GM21526 (cell line): ENCODE data around the gene STAT4.

Experiments
- ATAC-seq: cut with Tn5 transposase; IDR thresholded peaks from one replicate; pipeline ENCODE4 v1.9.1; 2021; ENCODE audit warnings: moderate library complexity; ENCODE audit not compliant: unreplicated experiment, low FRiP score

The STAT4 gene, protein sequence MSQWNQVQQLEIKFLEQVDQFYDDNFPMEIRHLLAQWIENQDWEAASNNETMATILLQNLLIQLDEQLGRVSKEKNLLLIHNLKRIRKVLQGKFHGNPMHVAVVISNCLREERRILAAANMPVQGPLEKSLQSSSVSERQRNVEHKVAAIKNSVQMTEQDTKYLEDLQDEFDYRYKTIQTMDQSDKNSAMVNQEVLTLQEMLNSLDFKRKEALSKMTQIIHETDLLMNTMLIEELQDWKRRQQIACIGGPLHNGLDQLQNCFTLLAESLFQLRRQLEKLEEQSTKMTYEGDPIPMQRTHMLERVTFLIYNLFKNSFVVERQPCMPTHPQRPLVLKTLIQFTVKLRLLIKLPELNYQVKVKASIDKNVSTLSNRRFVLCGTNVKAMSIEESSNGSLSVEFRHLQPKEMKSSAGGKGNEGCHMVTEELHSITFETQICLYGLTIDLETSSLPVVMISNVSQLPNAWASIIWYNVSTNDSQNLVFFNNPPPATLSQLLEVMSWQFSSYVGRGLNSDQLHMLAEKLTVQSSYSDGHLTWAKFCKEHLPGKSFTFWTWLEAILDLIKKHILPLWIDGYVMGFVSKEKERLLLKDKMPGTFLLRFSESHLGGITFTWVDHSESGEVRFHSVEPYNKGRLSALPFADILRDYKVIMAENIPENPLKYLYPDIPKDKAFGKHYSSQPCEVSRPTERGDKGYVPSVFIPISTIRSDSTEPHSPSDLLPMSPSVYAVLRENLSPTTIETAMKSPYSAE

DNA sequence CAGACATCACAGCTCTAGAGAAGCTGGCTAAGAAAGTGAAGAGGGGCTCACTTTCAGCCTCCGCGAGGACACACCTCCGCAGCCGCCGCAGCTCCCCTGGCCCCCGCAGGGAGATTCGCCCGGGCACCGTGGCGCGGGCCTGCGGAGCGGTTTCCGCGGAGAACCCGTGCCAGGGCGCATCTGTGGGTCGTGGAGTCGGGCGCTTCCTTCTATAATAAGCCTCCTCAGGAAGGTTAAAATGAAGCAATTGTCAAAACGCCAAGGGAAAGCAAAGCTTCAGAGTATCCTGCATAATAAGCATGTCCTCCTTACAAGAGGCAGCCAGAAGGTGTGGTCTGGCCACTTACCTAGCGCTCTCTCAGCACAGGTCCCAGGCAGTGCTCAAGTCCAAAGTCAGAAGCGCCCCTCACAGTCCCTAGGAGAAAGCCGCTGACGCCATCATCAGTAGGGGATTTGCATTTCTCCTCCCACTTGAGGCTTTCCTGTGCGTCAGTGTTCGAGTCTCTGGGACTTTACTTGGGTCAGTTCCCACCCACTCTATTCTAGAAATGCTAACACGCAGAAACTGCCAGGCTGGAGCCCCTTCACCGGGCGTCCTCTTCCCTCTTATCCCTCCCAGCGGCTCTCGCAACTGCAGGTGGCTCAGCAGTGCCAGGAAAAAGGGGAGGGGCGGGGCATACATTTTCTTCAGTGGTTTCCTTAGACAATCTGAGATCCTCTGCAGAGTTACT is at the start of gene STAT4:
Gene STAT4 (minus strand): TSS at position 395 of the 731 bp plus-strand sequence. CDS start 2,791 bp downstream, outside the sequence.
- peak; percentile 90 for ATAC-seq

DNA sequence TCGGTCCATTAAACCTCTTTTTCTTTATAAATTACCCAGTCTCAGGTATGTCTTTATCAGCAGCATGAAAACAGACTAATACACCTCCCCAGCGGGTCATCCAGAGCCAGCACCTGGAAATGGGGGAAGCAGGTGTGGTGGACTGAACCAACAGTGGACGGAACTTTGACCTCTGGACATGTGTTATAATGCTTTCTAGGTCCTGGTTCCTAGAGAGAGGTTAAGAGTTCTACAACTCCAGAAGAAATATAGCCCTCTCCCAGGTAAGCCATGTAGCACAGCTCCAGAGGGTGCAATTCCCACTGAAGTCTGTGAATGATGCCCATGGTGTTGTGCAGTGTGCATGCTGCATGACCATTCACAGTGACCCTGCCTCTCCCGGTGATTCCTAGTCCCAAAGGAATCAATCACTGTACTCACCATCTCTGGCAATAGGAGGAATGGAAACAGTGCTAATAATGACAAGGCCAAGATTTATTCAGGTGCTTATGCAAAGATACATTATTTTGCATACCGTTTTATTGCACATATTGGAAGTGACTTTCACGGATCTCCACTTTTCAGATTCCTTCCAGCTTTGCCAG is 49.2 kb upstream of the STAT4 start:
- ATAC-seq, result no peak

DNA sequence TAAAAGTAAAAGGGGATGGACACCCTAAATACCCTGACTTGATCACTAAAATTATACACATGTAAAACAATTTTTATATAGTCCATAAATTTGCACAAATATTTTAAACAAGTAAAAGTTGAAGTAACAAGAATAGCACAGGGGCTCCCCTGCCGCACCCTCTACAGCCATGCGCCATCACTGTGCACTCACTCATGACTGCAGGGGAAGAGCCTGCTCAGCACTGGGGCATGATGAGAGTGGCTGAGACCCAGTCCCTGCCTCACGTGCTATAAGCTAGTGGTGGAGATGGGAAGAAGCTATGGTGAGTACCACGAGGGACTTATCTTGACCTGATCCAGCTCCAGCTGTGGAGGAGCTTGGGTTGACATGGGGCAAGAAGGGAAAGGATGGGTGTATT is 47.5 kb upstream of the STAT4 start:
- no peak for ATAC-seq

DNA sequence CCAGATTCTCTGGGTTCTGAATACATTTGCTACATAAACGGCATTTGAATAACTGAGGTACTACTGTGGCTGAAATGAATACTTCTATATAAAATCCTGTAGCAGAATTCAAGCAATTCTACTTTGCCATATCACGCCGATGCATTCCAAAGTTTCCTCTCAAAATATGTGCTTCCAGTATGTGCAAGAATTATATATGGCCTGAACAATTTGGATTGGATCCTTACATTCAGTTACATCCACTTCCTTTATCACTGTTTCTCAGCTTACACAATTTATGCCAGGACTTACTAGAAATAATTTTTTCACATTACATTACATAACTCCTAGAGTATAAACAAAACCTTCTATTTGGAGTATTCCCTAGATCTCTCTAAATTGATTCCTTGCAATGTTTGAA is 46.3 kb upstream of the STAT4 start:
- no peak for ATAC-seq

DNA sequence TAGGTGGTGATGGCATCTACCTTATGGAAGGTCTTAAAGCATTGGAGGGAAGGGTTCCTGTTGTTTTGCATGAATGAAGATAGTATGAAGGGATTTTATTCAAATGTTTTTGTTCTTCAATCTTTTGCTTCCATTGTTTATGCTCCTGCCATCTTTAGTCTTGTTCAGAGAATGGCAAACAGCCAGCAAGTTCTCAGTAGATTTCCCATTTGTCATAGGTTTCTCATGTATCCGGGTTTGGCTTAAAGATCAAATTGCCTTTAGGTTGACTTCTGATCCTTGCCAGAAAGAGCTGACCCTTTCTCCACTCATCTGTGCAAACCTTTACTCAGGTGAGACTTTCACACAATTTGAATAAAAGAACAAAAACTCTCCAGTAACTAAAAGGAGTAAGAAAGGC is 44.2 kb upstream of the STAT4 start:
- ATAC-seq, result no peak

DNA sequence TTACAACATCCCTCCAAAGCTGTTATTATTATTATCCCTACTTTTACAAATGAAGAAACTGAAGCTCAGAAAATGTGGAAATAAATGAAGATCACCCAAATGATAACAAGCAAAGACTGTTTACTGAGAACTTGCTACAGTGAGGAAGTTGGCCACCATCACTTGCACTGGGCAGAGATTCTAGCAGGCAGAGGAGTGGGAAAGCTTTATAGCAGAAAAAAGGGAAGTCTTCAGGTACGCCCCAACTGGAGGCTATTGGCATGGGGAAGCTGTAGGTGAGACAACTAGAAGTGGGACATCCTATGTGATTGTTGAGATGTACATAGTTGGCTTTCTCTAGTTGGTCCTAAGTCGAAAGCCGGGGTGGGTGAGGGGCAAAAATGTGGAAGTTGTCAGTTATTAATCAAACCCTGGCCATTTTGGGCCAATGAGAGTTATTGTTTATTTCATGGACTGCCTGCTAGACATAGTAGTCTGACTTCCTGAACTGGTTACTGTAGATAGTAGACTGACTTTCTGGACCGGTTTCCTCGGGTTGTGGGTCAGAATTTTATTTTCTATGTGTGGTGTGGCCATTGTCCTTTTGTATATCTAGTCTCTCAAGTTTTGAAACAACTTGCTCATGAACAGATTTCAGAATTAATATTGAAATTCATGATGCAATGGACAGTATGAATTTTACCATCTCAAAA is 40.2 kb upstream of the STAT4 start:
- no peak for ATAC-seq

DNA sequence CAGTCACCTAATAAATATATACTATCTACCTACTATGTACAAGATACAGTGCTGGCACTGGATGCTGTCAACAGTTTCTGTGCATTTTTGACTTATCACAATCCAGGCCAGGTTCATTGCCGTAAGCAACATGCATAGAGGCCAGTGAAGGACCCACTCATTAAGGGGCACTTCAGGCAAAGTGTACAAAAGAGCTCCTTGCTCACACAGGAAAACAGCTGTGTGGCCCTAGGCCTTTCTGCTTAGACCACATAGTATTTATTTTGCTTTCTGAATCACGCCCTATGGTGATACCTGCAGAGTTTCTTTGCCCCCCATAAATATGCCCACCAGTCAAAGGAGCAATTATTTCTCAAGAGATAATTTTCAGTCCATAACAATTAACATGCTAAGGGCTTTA is 39.6 kb upstream of the STAT4 start:
- ATAC-seq, result no peak

DNA sequence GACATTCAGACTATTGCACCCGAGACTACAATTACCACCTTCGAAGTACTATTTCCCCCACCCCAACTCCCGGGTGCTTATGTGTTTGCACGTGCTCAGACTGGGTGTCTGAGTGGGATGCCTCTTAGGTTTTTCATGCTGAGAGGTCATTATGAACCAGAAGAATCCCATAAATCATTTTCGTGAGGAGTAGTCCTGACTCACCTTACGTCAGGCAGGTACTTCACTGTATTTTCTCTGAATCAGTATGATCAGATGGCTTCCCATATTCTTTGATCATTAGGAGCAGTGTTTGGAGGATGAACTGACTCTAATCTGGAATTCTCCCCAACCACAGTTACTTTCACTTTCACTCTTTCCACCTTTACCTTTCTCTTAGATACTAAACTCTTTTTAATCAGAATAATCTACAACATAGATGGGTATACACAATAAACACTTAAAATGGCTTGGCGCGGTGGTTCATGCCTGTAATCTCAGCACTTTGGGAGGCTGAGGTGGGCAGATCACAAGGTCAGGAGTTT is 38.4 kb upstream of the STAT4 start:
- no peak for ATAC-seq

DNA sequence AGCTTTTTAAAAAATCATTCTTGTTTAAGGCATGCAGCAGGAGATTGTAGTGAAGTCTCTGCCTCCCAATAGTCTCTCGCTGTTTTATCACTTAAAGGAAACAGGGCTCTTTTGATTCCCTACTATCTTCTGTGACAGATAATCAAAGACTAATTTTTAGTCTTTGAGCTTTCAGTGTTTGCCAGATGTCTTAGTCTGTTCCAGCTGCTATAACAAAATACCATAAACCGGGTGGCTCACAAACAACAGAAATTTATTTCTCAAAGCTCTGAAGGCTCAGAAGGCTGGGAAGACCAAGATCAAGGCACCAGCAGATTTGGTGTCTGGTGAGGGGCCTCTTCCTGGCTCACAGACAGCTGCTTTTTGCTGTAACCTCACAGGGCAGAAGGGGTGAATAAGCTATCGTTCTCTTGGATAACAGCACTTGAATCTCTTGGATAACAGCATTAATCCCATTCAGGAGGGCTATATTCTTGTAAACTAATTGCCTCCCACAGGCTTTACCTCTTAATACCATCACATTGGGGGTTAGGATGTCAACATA is 37.8 kb upstream of the STAT4 start:
- ATAC-seq, result no peak

DNA sequence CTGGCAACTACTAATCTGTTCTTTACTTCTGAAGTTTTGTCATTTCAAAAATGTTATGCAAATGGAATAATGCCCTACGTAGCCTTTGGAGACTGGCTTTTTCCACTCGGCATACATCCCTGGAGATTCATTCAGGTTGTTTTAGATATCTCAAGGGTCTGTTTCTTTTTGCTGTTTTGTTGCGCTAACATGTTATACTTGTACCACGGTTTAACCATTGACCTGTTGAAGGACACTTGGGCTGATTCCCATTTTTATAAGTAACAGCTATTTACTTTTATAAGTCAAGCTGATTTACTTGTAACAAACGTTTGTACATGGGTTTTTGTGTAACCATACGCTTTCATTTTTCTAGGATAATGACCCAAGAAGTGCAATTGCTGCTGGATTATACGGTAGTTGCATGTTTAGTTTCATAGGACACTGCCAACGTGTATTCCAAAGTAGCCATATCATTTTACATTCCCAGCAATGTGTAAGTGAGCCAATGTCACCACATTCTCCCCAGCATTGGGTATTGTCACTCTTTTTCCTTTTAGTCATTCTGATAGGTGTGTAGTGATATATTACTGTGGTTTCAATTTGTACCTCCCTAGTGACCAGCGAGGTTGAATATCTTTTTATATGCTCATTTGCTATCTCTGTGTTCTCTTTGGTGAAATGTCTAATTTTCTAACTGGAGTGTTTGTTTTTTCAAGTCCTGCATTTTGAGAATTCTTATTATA is 36.5 kb upstream of the STAT4 start:
- no peak for ATAC-seq

DNA sequence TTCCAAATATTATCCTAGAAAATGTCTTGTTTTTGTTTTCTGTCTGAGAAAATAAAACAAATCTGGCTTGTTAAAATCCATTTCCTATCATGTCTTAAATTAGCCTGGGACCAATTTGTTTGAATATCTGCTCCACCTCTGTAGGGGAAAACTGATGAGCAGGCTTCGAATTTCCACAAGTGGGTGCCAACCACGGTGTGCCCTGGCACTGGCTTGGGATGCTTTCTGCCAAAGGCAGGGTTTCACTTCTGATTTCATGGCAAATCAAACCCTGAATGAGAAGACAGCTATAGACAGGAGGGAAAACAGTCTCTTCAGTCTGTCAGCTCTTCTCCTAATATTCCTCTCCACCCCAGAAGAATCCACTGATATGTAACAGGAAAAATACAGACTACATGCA is 33.7 kb upstream of the STAT4 start:
- ATAC-seq, result no peak

DNA sequence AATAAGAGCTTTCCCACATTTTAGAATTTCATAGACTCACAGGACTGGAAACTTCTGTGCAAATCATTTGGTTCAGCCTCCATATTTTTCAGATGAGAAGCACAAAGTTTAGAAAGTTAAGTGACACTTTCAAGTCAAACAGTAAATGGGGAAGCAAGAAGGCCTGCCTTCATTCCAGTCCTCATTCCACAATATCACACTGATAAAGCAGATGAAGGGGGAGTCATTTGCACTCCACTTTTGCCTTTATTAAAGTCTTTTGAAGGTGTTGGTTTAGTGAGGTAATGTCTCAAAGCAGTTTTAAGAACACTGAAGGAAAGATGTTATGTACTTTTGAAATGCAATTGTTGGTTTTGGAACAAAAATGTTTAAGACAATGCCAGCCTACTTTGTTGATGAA is 32.7 kb upstream of the STAT4 start:
- ATAC-seq, result no peak

DNA sequence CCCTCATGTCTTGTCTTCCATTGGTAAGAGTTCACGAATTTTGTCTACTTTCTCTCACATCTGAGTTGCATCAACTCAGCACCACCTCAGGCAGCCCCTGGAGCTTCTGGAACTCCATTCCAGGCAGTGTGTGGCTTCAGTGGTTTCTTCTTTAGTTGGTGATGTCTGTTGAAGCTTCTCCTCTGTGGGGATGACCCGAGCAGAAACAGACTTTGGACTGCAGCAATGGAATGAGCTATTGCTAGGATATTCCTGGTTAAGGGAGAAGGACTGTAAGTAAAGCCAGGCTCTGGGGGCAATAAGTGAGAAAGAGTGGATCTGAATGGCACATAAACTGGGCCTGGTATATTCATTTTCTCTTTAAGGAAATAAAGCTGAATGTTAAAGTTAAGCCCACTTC is 32.3 kb upstream of the STAT4 start:
- no peak for ATAC-seq

DNA sequence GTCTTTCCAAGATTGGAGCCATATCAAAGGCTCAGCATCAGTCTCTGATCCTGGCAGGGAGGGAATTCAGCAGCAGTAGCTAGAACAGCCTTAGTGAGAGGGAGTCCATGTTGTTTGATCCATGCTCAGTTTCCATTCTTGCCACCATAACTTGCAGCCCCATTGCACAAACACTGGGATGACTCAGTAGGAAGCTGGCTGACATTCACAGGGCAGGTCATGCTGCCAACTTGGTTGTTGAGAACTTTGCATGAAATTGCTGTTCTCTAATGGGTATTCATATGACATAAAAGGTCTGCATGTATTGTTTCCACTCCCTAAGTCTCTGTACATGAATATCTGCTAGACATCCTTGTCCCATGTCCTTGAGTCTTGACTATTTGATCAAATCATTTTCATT is 29.9 kb upstream of the STAT4 start:
- ATAC-seq, result no peak

DNA sequence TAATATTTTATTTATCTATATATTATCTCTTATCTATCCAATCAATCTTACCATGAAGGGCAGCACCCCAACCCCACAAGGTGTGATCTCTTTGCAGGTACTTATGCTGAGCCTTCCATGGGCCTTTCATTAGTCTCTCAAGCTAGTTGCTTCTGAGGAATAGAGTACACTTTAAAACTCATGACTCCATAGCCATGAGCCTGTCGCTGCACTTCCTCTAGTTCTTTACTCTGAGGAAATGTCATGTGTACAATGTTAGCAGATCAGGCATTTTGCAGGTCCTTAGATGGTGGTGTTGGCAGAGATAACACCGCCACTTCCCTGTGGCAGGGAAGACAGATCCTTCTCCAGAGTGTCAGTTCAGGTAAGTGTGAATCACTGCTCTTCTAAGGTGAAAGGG is 29.5 kb upstream of the STAT4 start:
- no peak for ATAC-seq

DNA sequence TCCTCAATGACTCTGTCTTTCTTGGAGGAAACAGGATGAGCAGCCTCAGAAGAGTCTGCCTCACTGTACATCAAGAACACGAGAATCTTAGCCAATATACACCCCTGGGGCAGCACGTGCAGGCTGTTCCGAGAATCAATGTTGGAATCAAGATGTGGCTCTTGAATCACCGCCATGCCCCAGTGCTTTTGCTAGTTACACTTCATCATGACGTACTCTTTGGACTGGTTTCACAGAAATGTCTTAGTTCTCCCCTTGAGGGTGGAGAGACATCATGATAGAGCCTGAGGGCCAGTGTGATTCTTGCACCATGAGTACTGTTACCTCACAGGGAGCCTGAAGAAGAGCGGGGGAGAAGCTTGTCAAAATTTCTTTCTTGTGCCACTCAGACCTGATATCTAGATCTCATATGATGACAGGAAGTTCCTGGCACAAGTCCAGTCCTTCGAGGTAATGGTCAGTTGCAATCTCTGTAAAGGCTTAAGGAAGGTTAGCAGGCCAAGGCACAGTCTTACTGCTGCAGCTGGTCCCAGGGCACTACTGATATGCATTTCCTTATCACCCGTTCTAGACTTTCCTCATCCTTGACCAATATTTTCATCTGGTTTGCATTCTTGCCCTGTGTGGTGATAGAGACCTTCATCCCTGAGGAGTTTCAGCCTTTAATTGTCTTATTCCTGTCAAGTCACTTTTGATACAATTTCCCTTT is 28.2 kb upstream of the STAT4 start:
- ATAC-seq, result no peak

DNA sequence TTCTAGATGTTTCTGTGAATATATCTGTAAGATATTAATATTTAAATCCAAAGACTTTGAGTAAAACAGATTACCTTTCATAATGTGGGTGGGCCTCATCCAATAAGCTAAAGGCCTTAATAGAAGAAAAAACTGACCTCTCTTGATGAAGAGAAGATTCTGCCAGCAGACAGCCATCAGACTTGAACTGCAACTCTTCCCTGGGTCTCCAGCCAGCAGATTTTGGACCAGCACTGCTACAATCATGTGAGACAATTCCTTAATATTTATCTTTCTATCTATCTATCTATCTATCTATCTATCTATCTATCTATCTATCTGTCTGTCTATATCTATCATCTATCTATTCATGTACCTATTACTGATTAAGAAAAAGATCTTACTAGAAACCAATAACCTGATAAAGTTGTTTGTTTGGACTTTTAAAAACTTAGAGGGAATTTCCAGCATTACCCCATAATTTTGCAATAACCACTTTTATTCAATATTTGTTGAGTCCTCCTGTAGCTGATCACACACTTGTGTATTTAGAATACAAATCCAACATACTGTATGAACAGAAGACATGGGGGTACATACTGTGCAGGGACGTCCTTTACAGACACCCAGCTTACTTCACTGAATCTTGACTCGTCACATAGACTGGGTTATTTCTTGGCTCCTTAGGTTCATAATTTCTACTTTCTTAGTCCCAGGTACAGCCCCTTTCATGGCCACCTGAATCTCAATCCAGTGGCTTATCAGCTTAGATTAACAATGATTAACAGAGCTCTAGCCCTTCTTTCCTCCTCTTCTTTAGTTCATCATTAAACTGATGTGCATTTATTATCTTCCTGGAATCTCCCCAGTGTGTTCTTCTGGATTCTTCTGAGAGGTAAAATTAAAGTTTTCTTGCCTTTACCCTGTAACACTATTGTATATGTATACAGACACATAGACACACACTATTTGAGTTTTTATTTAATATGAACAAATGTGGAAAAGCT is 27.2 kb upstream of the STAT4 start:
- ATAC-seq, result no peak
